Suprapubic skin (tissue), 4 donors: ENCODE measurements around the gene ATG16L2. TPM values are rescaled to one million over a fixed set of nuclear protein-coding genes. Genes with fewer than 3 reads are reported as not detected.

ENCODE experiments used
- DNase-seq, 2 donors: peaks; one replicate each; pipeline ENCODE4 v3.0.0-alpha.2; 2019; ENCODE audit warnings: low spot score in 2 of 2
- H3K27ac ChIP-seq: fragments of 200-600 bp; sonication (generic); one replicate; pipeline ENCODE4 v1.5.1; 2019
- H3K27me3 ChIP-seq: fragments of 200-600 bp; sonication (generic); one replicate; pipeline ENCODE4 v1.5.1; 2019
- H3K36me3 ChIP-seq: fragments of 200-600 bp; sonication (generic); one replicate; pipeline ENCODE4 v1.5.1; 2019
- H3K4me1 ChIP-seq: fragments of 200-600 bp; sonication (generic); one replicate; pipeline ENCODE4 v1.5.1; 2019
- H3K4me3 ChIP-seq: fragments of 200-600 bp; sonication (generic); one replicate; pipeline ENCODE4 v1.5.1; 2019; ENCODE audit warnings: mild to moderate bottlenecking
- H3K9me3 ChIP-seq: fragments of 200-600 bp; sonication (generic); one replicate; pipeline ENCODE4 v1.5.1; 2019
- EP300 ChIP-seq: sonication (generic); formaldehyde crosslinking; IDR thresholded peaks from one replicate; pipeline ENCODE4 v1.6.1; 2017; ENCODE audit warnings: antibody characterized with exemption
- POLR2A ChIP-seq, 2 donors: fragments of 450-650 bp; IDR thresholded peaks; one replicate each; pipeline ENCODE4 v1.6.1; 2017; ENCODE audit warnings: antibody characterized with exemption in 2 of 2, mild to moderate bottlenecking in 2 of 2, moderate library complexity in 2 of 2
- POLR2AphosphoS5 ChIP-seq, 3 donors: sonication (generic); formaldehyde crosslinking; IDR thresholded peaks; one replicate each; pipeline ENCODE4 v1.6.1; 2017; ENCODE audit warnings: antibody characterized with exemption in 3 of 3
- WGBS: methylation state at CpG from one replicate; pipeline ENCODE4 v1.1.5; 2018; 5-methylcytosine and 5-hydroxymethylcytosine counted together
- total RNA-seq, 4 donors: library from RNA; depleted of rRNA; stranded (reverse); fragments of >200 nt; gene quantifications; one replicate each; pipeline ENCODE4 v1.1.0, GENCODE V29; 2016
- TF ChIP-seq, protein P1 (sequence below), 2 donors: fragments of 200-600 bp in 1 of 2; fragments of 450-650 bp in 1 of 2; sonication (generic) in 1 of 2; IDR thresholded peaks; one replicate each; pipeline ENCODE4 v1.5.1; 2016 to 2019; ENCODE audit warnings: antibody characterized with exemption in 2 of 2, mild to moderate bottlenecking in 1 of 2, moderate library complexity in 1 of 2

The ATG16L2 gene
- total RNA-seq, 4 donors from 2014 or later: 81.9 to 231 (median 111) TPM

DNA sequence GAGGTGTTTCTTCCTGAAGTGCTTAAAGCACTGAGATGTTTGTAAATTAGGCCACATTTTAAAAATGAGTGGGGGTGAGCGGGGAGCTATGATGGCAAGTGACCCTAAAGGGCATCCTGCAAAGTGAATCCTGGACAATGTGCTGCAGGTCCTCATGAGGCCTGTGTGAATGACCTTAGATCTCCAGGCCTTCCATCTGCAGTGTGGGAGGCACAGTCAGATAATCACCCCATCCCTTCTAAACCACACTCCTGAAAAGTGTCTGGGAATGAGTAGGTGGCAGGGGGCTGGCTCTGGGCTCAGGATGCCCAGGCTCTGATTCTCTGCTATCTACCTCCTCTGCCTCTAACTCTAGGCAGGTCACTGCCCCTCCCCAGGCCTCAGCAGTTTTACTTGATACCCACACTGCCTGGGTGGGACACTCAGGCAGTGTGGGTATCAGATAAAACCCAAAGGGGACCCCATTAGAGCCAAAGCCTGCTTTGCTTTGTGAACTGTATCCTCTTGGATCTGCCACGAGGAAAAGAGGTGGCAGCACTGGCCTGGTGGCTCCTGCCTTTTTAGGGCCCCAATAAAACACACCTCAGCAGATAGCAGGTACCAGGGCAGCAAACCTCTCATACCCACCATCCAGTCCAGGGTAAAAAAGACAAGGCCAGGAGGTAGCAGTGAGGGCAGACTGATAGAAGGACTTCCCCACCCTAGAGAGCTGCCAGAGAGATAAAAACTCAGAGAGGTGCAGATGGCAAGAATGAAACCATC is 30.9 kb upstream of the ATG16L2 start:
- H3K4me3 ChIP-seq: no peak overlapping the region
- no peak overlapping the region for H3K27ac ChIP-seq

DNA sequence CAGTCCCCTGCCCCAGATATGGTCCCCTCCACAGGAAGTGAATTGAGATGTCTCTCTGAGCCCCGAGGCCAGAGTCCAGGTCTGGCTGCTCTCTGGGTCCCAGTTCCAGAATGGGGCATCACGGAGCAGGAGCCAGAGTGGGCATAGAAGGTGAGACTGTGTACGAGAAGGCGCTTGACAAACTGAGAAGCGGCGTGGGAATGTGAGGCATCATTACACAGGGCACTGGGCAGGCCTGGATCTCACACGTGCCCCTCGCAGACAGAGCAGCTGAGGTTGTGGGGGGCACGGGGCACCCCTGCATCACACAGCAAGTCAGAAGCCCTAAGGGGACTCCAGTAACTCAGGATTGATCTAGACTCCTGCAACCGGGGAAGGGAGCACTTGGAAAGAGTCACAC is 29.5 kb upstream of the ATG16L2 start:
- WGBS: 85% methylated on average over 8 of the region's 10 CpGs
- no peak for TF ChIP-seq POLR2A (IDR thresholded peaks at IDR 0.05)
- TF ChIP-seq POLR2AphosphoS5 (IDR thresholded peaks at IDR 0.05): no peak
- TF ChIP-seq EP300: no peak
- TF ChIP-seq, protein P1, sequence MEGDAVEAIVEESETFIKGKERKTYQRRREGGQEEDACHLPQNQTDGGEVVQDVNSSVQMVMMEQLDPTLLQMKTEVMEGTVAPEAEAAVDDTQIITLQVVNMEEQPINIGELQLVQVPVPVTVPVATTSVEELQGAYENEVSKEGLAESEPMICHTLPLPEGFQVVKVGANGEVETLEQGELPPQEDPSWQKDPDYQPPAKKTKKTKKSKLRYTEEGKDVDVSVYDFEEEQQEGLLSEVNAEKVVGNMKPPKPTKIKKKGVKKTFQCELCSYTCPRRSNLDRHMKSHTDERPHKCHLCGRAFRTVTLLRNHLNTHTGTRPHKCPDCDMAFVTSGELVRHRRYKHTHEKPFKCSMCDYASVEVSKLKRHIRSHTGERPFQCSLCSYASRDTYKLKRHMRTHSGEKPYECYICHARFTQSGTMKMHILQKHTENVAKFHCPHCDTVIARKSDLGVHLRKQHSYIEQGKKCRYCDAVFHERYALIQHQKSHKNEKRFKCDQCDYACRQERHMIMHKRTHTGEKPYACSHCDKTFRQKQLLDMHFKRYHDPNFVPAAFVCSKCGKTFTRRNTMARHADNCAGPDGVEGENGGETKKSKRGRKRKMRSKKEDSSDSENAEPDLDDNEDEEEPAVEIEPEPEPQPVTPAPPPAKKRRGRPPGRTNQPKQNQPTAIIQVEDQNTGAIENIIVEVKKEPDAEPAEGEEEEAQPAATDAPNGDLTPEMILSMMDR (IDR thresholded peaks at IDR 0.05): no peak

More for the DNA sequence above, 30.9 kb upstream of the ATG16L2 start:
- no peak for DNase-seq
- no peaks in the 10 kb centered on the region for H3K36me3 ChIP-seq
- 100% methylated on average over 1 of the region's 2 CpGs for WGBS
- no peaks in the 10 kb centered on the region for H3K9me3 ChIP-seq
- H3K27me3 ChIP-seq: no peaks in the 10 kb centered on the region
- peaks cover 40% of the 10 kb centered on the region for H3K4me1 ChIP-seq
- TF ChIP-seq POLR2A (IDR thresholded peaks at IDR 0.05): no peak
- TF ChIP-seq POLR2AphosphoS5 (IDR thresholded peaks at IDR 0.05): no peak
- TF ChIP-seq, protein P1 (IDR thresholded peaks at IDR 0.05): no peak
- no peak for TF ChIP-seq EP300

DNA sequence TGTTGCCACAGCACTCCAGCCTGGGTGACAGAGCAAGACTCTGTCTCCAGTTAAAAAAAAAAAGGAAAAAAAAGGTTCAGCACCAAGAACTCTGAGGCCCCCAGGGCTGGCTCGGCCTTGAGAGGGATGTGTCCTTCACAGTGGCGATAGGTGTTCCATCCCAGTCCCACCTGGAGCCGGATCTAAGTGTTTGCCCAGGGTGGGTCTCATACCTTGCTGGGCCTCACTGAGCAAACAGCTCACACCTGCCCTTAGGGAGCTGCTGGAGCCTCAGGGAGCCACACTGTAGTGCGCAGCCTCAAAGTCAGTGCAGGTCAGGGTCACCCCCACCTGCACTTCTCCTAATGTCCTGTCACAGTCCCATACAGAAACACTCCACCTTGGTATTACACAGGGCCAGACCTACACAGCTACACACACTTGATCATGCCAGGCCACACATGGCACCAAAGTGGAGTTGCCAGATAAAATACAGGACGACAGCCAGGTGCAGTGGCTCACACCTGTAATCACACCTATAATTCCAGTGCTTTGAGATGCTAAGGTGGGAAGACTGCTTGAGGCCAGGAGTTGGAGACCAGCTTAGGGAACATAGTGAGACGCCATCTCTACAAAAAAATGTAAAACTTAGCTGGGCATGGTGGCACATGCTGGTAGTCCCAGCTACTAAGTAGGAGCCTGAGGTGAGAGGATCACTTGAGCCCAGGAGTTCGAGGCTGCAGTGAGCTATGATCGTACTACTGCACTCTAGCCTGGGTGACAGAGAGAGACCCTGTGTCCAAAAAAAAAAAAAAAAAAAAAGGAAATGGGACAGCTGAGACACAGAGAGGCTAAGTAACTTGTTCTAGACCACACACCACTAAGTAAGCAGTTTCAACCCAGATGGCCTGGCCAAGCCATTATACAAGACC is 27.7 kb upstream of the ATG16L2 start:
- no peak overlapping the region for H3K27ac ChIP-seq
- no peaks in the 10 kb centered on the region for H3K27me3 ChIP-seq
- H3K9me3 ChIP-seq: no peaks in the 10 kb centered on the region
- H3K4me3 ChIP-seq: no peak overlapping the region
- H3K36me3 ChIP-seq: no peaks in the 10 kb centered on the region
- TF ChIP-seq POLR2A (IDR thresholded peaks at IDR 0.05) (no peak), EP300 (no peak), POLR2AphosphoS5 (IDR thresholded peaks at IDR 0.05) (no peak)
- TF ChIP-seq, protein P1 (IDR thresholded peaks at IDR 0.05): no peak
- no peak for DNase-seq
- 85% methylated on average over 8 of the region's 8 CpGs for WGBS
- peaks cover 39% of the 10 kb centered on the region for H3K4me1 ChIP-seq

More for the DNA sequence above, 29.5 kb upstream of the ATG16L2 start:
- no peaks in the 10 kb centered on the region for H3K27me3 ChIP-seq
- no peaks in the 10 kb centered on the region for H3K9me3 ChIP-seq
- no peak for DNase-seq
- no peak overlapping the region for H3K27ac ChIP-seq
- H3K4me1 ChIP-seq: peaks cover 44% of the 10 kb centered on the region
- no peak overlapping the region for H3K4me3 ChIP-seq
- H3K36me3 ChIP-seq: no peaks in the 10 kb centered on the region

DNA sequence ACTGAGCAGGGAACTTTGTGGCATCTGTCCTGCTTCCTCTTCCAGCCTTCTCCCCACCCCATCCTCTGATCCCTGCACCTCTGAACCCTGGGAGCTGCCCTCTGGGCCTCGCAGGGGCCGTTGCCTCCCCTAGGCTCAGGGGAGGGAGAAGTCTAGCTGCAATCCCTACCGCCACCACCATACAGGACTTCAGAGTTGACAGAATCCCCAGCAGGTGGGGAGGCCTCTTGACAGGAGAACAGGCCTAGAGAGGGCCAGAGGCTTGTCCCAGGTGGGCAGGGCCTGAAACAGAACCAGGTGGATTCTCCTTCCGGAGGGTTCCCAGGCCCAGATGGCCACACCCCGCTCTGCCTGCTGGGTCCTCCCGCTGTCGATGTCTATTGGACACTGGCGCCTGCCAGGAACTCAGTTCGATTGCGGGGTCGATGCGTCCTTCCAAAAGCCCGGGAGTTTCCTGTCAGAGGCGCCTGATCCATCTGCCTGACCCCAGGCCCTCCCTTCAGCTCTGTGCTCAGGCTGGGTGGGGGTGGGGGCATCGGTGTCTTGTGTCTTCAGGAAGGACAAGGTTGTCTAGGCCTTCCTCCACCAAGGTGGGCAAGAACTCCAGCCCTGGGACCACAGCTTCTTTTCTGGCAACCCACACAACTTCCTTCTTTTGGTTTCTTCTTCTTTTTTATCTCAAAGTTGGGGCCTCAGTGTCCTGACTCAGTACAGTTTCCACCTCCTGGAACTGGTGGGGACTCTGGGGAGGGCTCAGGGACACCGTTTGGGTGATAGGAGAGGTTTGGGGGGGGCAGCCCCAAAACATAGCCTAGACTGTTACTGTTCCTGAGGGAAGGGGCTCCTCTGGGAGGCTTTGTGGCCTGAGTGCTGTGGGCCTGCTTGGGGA is 26.8 kb upstream of the ATG16L2 start:
- no peaks in the 10 kb centered on the region for H3K36me3 ChIP-seq
- TF ChIP-seq POLR2AphosphoS5 (IDR thresholded peaks at IDR 0.05): no peak
- TF ChIP-seq, protein P1 (IDR thresholded peaks at IDR 0.05): no peak
- no peak for TF ChIP-seq EP300
- TF ChIP-seq POLR2A (IDR thresholded peaks at IDR 0.05): no peak
- H3K27me3 ChIP-seq: no peaks in the 10 kb centered on the region
- H3K4me1 ChIP-seq: peaks cover 34% of the 10 kb centered on the region
- H3K27ac ChIP-seq: no peak overlapping the region
- H3K4me3 ChIP-seq: no peak overlapping the region
- DNase-seq: no peak
- no peaks in the 10 kb centered on the region for H3K9me3 ChIP-seq
- 75% methylated on average over 6 of the region's 16 CpGs for WGBS
